Parathyroid adenoma (tissue), 2 donors: ENCODE results near the gene CERS1.

Experiments
- H2AFZ ChIP-seq: fragments of 300-600 bp; sonication (generic); one replicate; pipeline ENCODE4 v1.7.0; 2017; ENCODE audit warnings: antibody characterized with exemption, mild to moderate bottlenecking
- H3K27ac ChIP-seq: fragments of 300-600 bp; sonication (generic); one replicate; pipeline ENCODE4 v1.7.0; 2017
- H3K27me3 ChIP-seq: fragments of 300-600 bp; sonication (generic); one replicate; pipeline ENCODE4 v1.7.0; 2017; ENCODE audit warnings: low read length; ENCODE audit not compliant: control insufficient read depth, insufficient read depth
- H3K36me3 ChIP-seq: fragments of 300-600 bp; sonication (generic); one replicate; pipeline ENCODE4 v1.7.0; 2017; ENCODE audit warnings: low read length; ENCODE audit not compliant: control insufficient read depth, insufficient read depth
- H3K4me1 ChIP-seq: fragments of 300-600 bp; sonication (generic); one replicate; pipeline ENCODE4 v1.7.0; 2017; ENCODE audit warnings: control low read depth
- H3K4me2 ChIP-seq: fragments of 300-600 bp; sonication (generic); one replicate; pipeline ENCODE4 v1.7.0; 2017; ENCODE audit warnings: low read length
- H3K4me3 ChIP-seq: fragments of 300-600 bp; sonication (generic); one replicate; pipeline ENCODE4 v1.7.0; 2017; ENCODE audit warnings: low read depth, low read length
- H3K79me2 ChIP-seq: fragments of 300-600 bp; sonication (generic); one replicate; pipeline ENCODE4 v1.7.0; 2017; ENCODE audit warnings: control low read depth
- H3K9ac ChIP-seq: fragments of 300-600 bp; sonication (generic); one replicate; pipeline ENCODE4 v1.7.0; 2017; ENCODE audit warnings: mild to moderate bottlenecking
- H3K9me3 ChIP-seq: fragments of 300-600 bp; sonication (generic); one replicate; pipeline ENCODE4 v1.7.0; 2017; ENCODE audit warnings: low read length; ENCODE audit not compliant: control insufficient read depth
- TF ChIP-seq, protein P1 (sequence below): fragments of 300-600 bp; sonication (generic); IDR thresholded peaks from one replicate; pipeline ENCODE4 v1.7.0; 2017; ENCODE audit warnings: antibody characterized with exemption, mild to moderate bottlenecking
- donor health status: primary hyperparathyroidism.

The CERS1 gene

DNA sequence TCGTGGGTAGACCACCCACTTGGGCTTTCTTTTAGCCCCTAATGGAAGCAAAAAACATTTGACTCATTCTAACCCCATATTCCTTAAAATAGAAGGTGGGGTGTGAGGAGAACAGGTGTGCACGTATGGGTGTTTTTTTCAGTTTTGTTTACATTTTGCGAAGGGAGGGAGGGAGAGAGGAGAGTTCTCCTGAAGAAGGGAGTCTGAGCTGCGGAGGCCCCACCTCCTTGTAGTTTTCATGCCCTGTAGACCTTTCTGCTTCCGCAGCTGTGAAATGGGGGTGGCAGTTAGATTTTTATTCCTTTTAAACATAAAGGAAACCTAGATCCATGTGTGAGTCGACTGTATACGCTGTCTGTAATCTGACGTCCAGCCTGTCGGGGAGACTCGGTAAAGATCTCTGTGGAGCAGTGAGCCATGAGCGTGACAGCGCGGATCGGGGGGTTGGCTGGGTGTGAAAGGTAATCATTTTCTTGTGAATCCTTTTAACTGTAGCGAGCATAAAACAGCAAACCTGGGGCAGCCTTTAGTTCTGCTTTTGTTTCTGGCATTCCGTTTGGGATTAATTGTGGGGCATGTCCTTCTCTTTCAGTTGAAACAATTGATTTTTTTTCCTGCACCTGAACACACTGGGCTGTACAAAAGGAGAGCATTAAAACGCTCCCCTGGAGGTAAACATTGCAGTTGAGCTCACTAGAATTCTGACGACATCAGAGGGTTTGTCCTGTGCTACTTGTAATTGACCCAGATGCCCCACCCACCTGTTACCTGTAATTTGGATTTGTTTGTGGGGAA is 61.9 kb downstream of the CERS1 start:
- no peaks in the 10 kb centered on the region for H3K36me3 ChIP-seq
- no peak overlapping the region for H2AFZ ChIP-seq
- peak overlapping the region; percentile 100 for H3K4me2 ChIP-seq
- H3K4me3 ChIP-seq = peak overlapping the region; percentile 89
- H3K4me1 ChIP-seq = peaks cover 54% of the 10 kb centered on the region
- H3K9me3 ChIP-seq = no peaks in the 10 kb centered on the region
- peak overlapping the region; percentile 39 for H3K9ac ChIP-seq
- TF ChIP-seq, protein P1, sequence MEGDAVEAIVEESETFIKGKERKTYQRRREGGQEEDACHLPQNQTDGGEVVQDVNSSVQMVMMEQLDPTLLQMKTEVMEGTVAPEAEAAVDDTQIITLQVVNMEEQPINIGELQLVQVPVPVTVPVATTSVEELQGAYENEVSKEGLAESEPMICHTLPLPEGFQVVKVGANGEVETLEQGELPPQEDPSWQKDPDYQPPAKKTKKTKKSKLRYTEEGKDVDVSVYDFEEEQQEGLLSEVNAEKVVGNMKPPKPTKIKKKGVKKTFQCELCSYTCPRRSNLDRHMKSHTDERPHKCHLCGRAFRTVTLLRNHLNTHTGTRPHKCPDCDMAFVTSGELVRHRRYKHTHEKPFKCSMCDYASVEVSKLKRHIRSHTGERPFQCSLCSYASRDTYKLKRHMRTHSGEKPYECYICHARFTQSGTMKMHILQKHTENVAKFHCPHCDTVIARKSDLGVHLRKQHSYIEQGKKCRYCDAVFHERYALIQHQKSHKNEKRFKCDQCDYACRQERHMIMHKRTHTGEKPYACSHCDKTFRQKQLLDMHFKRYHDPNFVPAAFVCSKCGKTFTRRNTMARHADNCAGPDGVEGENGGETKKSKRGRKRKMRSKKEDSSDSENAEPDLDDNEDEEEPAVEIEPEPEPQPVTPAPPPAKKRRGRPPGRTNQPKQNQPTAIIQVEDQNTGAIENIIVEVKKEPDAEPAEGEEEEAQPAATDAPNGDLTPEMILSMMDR = no peak
- H3K27ac ChIP-seq = peak overlapping the region; percentile 87
- peaks cover 53% of the 10 kb centered on the region for H3K79me2 ChIP-seq
- H3K27me3 ChIP-seq = no peaks in the 10 kb centered on the region

DNA sequence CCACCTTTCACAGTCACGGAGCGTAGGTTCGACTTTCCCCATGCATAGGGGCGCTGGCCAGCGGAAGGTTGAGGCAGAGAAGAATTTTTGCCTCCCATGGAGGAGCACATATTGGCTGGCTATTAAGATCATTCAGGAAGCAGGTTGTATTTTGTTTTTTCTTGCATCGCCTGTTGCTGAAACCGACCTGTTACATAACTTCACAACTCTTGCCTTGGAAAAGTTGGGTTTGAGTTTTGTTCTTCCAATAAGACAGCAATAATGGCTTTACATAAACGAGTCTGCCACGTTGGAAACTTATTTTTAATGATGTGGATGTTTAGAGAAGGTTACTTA is 62.8 kb downstream of the CERS1 start:
- no peak overlapping the region for H2AFZ ChIP-seq

DNA sequence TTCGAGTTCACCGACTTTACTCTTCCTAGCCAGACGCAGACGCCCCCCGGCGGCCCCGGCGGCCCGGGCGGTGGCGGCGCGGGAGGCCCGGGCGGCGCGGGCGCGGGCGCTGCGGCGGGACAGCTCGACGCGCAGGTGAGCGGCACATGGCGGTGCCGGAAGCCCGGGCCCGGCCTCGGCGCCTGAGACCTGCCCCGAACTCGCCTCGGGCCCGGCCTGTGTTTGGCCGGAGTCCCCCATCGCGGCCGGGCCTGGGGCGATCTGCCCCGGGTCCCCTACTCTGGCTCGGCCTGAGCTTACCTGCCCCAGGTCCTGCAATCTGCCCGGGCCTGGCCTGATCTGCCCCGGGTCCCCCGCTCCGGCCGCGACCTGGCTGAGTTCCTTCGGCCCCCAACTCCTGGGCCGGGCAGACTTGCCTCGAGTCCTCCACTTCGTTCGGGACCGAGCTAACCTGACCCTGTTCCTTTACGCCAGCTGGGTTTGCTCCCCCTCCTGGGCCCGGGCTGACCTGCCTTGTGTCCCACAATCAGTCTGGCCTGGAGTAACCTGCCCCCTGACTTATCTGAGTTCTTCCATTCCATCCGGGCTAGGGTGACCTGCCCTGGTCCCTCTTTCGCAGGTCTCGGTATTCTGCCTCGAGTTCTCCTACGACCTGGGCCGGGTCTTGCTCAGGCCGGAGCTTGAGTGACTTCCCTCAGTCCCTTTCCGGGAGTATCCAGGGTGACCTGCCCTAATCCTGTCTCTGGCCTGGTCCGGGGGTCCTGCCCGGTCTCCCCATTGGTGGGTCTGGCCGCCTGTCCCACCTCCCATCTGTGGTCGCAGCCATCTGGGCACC is 63.4 kb downstream of the CERS1 start:
- peak overlapping the region; percentile 87 for H3K27ac ChIP-seq
- H2AFZ ChIP-seq = no peak overlapping the region
- TF ChIP-seq, protein P1 = no peak
- H3K27me3 ChIP-seq = no peaks in the 10 kb centered on the region
- peak overlapping the region; percentile 79 for H3K9ac ChIP-seq
- peaks cover 38% of the 10 kb centered on the region for H3K4me1 ChIP-seq
- no peaks in the 10 kb centered on the region for H3K36me3 ChIP-seq
- no peaks in the 10 kb centered on the region for H3K9me3 ChIP-seq
- H3K4me2 ChIP-seq = peak overlapping the region; percentile 100
- peaks cover 38% of the 10 kb centered on the region for H3K79me2 ChIP-seq
- peak overlapping the region; percentile 89 for H3K4me3 ChIP-seq

More for the DNA sequence above, 62.8 kb downstream of the CERS1 start:
- Histone ChIP-seq H3K79me2 (peaks cover 44% of the 10 kb centered on the region), H3K4me2 (peak overlapping the region; percentile 100), H3K9ac (peak overlapping the region; percentile 72), H3K4me1 (peaks cover 44% of the 10 kb centered on the region), H3K27me3 (no peaks in the 10 kb centered on the region), H3K36me3 (no peaks in the 10 kb centered on the region), H3K4me3 (peak overlapping the region; percentile 89), H3K9me3 (no peaks in the 10 kb centered on the region), H3K27ac (peak overlapping the region; percentile 87)
- TF ChIP-seq, protein P1 = no peak

DNA sequence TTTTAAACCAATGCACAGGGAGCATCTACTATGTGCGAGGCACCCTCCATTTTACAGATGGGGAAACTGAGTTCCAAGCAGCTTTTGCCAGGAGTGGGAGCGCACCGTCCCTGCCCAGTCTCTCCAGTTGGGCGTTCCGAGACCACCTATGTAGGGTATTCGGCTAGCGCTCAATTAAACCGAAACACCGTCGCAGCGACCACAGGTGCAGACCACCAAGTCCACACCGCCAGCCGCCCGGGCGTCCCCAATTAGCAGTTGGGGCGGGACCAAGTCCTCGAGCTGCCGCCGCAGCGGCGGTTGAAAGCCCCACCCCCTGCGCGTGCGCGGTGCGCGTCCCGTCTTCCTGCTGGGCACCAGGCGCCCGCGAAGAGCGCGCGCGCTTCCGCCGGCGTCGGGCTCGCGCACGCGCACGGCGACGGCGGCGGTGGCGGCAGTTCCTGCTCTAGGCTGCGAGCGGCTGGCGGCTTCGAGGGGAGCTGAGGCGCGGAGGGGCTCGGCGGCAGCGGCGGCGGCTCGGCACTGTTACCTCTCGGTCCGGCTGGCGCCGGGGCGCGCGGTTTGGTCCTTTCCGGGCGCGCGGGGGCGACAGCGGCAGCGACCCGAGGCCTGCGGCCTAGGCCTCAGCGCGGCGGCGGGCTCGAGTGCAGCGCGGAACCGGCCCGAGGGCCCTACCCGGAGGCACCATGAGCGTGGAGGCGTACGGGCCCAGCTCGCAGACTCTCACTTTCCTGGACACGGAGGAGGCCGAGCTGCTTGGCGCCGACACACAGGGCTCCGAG is 64.2 kb downstream of the CERS1 start, which contains the start of gene UPF1:
Gene UPF1, plus strand, starts transcription at position 436 of the 782 bp plus-strand sequence. Its CDS starts 251 bp downstream, at position 687.
- peaks cover 30% of the 10 kb centered on the region for H3K4me1 ChIP-seq
- TF ChIP-seq, protein P1 = no peak
- no peaks in the 10 kb centered on the region for H3K9me3 ChIP-seq
- H3K4me3 ChIP-seq = peak within 1 kb of the TSS; percentile 89
- no peaks in the 10 kb centered on the region for H3K36me3 ChIP-seq
- H2AFZ ChIP-seq = peak within 1 kb of the TSS; percentile 87
- peak within 1 kb of the TSS; percentile 87 for H3K27ac ChIP-seq
- H3K27me3 ChIP-seq = no peaks in the 10 kb centered on the region
- H3K79me2 ChIP-seq = peaks cover 30% of the 10 kb centered on the region
- peak within 1 kb of the TSS; percentile 100 for H3K4me2 ChIP-seq
- peak within 1 kb of the TSS; percentile 79 for H3K9ac ChIP-seq
